HCT116 (cell line): Measurements from ENCODE around the gene PPP3R1.

ENCODE experiments used
- CTCF ChIP-seq, 3 experiments: fragments of 200-600 bp in 1 of 3; sonication (generic) in 1 of 3; IDR thresholded peaks in 2 of 3; conservative IDR thresholded peaks in 1 of 3; 2 replicates each; pipeline ENCODE4 v1.5.1; 2012 to 2017; ENCODE audit warnings: low read depth in 2 of 3, low read length in 2 of 3, antibody characterized with exemption in 1 of 3, borderline replicate concordance in 1 of 3, control low read depth in 1 of 3, mild to moderate bottlenecking in 1 of 3, mixed read lengths in 1 of 3, mixed run types in 1 of 3, moderate library complexity in 1 of 3; ENCODE audit not compliant: insufficient read depth in 1 of 3
- EZH2 ChIP-seq: fragments of 200-600 bp; sonication (generic); IDR thresholded peaks from 2 replicates; pipeline ENCODE4 v1.6.1; 2017; ENCODE audit warnings: antibody characterized with exemption, mixed run types
- POLR2A ChIP-seq: IDR thresholded peaks from 2 replicates; pipeline ENCODE4 v1.7.0; 2011; ENCODE audit warnings: borderline replicate concordance; ENCODE audit not compliant: insufficient read depth, insufficient read length; ENCODE audit errors: extremely low read depth
- SRF ChIP-seq: IDR thresholded peaks from 2 replicates; pipeline ENCODE4 v1.6.1; 2012; ENCODE audit warnings: low read depth

- TF ChIP-seq EZH2 = no peak
- TF ChIP-seq CTCF (IDR thresholded peaks at IDR 0.05 in 2 of 3, conservative IDR thresholded peaks at IDR 0.05 in 1 of 3; ENCODE audit: borderline replicate concordance in 1 of 3, insufficient read depth in 1 of 3, low read depth in 2 of 3, low read length in 2 of 3) = no peak
- no peak for TF ChIP-seq POLR2A
- TF ChIP-seq SRF = no peak
Observed at GRCh38 chr2:68253219-68254068, 1.1 kb upstream of the PPP3R1 start.
